GM18951 (cell line): Measurements from ENCODE around the gene FAM229B.
"Not testable (repeated sequence)": the region's sequence is repeated elsewhere in the genome, so short reads cannot be mapped to it uniquely, and the experiment has no call there.

ENCODE experiments used
- POLR2A ChIP-seq: IDR thresholded peaks from 4 replicates; pipeline ENCODE4 v1.6.1; 2011; ENCODE audit warnings: mild to moderate bottlenecking; ENCODE audit not compliant: insufficient read length, insufficient read depth; ENCODE audit errors: extremely low read depth
- in situ Hi-C: fragments of 300-500 bp; cut with MboI; formaldehyde crosslinking; loops from one replicate; pipeline ENCODE4 v1.12.0; 2022; ENCODE audit warnings: low sequenced_read_pairs, mixed read lengths, inconsistent platforms; ENCODE audit not compliant: unreplicated experiment

FAM229B gene

GRCh38 chr6:112087136-112087911 is at the start of gene FAM229B, which contains the start of gene TUBE1:
Gene FAM229B, plus strand, starts transcription at chr6:112087591. Its CDS starts 11,693 bp downstream, at chr6:112099284.
Gene TUBE1, minus strand, starts transcription at chr6:112087482. Its CDS starts 48 bp downstream, at chr6:112087434.
- TF ChIP-seq POLR2A = peak; percentile 85
- in situ Hi-C loops = no loop called here

GRCh38 chr6:112037783-112038216 is 49.6 kb upstream of the FAM229B start:
- no peak for TF ChIP-seq POLR2A
- in situ Hi-C loops = loop anchor here (10.0 kb wide), 1 partner anchor 333 kb away; no protein-coding TSS in a partner anchor

GRCh38 chr6:112038268-112038667 is 49.1 kb upstream of the FAM229B start:
- TF ChIP-seq POLR2A = no peak
- in situ Hi-C loops = loop anchor here (10.0 kb wide), 1 partner anchor 333 kb away; no protein-coding TSS in a partner anchor

GRCh38 chr6:112038756-112039430 is 48.5 kb upstream of the FAM229B start:
- no peak for TF ChIP-seq POLR2A
- in situ Hi-C loops = loop anchor here (10.0 kb wide), 1 partner anchor 334 kb away; no protein-coding TSS in a partner anchor

GRCh38 chr6:112039431-112039770 is 48.0 kb upstream of the FAM229B start:
- in situ Hi-C loops = loop anchor here (10.0 kb wide), 1 partner anchor 335 kb away; no protein-coding TSS in a partner anchor
- no peak for TF ChIP-seq POLR2A

- no peak for TF ChIP-seq POLR2A
These were observed 46.4 kb upstream of the FAM229B start for GRCh38 chr6:112040956-112041355.

GRCh38 chr6:112041535-112041934 is 45.9 kb upstream of the FAM229B start:
- in situ Hi-C loops = no loop called here

More at GRCh38 chr6:112040956-112041355, 46.4 kb upstream of the FAM229B start:
- in situ Hi-C loops = no loop called here

GRCh38 chr6:112043032-112044007 is 44.1 kb upstream of the FAM229B start:
- TF ChIP-seq POLR2A = no peak
- in situ Hi-C loops = no loop called here

More at GRCh38 chr6:112041535-112041934, 45.9 kb upstream of the FAM229B start:
- no peak for TF ChIP-seq POLR2A

- no peak for TF ChIP-seq POLR2A
- in situ Hi-C loops = no loop called here
These were observed 43.2 kb upstream of the FAM229B start for GRCh38 chr6:112044196-112044595.

GRCh38 chr6:112044856-112045255 is 42.5 kb upstream of the FAM229B start:
- in situ Hi-C loops = no loop called here
- TF ChIP-seq POLR2A = no peak

GRCh38 chr6:112047523-112047922 is 39.9 kb upstream of the FAM229B start:
- in situ Hi-C loops = not testable (repeated sequence)

- in situ Hi-C loops = no loop called here
- TF ChIP-seq POLR2A = no peak
These were observed 38.2 kb upstream of the FAM229B start for GRCh38 chr6:112049026-112049799.
